ENCODE results near the gene PFN4.
A peak's percentile ranks its signal among the peaks of the same experiment; 100 is the strongest.

Gene PFN4

DNA sequence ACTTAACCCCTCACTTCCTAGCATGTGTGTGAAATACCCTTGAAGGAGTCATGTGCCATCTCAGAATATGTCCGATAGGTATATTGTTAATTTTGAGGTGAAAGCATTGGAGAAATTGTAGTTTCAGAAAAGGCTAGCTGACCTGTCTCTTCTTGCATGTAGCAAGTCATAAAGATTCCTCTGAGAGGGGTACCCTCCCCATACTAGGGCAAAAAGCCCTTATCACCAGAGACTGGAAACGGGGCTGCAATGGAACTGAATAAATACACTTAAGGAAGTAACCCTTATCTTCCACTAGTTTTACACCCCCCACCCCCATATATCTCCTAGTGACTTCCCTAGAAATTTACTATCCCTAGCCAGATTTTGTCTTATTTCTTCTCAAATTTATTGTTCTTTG is 45.3 kb downstream of the PFN4 start:
- no peak for DNase-seq (ENCODE audit: low read depth)

DNA sequence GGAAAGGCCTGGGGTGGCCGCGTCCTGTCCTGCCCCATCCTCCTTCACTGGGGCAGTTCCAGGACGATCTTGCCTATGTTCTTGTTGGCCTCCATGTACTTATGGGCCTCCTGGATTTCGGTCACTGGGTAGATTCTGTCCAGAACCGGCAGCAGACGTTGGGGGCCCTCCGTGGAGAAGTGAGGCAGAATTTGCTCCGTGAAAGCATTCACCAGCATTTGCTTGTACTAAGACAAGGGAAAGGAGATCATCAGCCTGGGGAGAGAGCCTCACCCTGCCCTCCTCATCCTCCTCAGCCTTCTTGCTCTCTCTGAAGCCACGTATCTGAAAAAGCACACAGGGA is 45.6 kb downstream of the PFN4 start:
- DNase-seq (ENCODE audit: low read depth): no peak

DNA sequence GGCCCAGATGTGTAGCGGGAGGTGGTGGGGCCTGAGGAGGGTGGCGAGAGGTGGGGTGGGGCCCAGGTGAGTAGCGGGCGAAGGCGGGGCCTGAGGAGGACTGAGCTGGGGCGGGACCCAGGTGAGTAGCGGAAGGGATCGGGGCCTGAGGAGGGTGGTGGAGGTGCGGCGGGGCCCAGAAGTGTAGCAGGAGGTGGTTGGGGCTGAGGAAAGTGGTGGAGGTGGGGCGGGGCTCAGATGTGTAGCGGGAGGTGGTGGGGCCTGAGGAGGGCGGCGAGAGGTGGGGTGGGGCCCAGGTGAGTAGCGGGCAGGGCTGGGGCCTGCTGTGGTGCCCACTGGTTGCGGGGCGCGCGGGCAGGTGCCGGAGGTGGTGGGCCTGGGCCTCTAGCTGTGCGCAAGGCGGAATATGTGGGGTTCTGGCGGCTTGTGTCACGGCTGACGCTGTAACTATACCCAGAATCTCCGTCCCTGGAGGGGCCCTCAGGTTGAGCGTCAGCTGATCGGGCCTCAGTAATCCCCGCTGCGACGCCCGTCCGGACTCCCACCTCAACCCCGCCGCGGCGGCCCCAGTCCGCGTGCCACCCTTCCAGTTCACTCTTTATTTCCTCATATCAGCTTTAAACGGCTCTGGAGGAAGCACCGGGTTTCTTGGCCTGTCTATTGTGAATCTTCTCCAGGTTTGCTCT is 46.1 kb downstream of the PFN4 start:
- DNase-seq (ENCODE audit: low read depth): no peak

DNA sequence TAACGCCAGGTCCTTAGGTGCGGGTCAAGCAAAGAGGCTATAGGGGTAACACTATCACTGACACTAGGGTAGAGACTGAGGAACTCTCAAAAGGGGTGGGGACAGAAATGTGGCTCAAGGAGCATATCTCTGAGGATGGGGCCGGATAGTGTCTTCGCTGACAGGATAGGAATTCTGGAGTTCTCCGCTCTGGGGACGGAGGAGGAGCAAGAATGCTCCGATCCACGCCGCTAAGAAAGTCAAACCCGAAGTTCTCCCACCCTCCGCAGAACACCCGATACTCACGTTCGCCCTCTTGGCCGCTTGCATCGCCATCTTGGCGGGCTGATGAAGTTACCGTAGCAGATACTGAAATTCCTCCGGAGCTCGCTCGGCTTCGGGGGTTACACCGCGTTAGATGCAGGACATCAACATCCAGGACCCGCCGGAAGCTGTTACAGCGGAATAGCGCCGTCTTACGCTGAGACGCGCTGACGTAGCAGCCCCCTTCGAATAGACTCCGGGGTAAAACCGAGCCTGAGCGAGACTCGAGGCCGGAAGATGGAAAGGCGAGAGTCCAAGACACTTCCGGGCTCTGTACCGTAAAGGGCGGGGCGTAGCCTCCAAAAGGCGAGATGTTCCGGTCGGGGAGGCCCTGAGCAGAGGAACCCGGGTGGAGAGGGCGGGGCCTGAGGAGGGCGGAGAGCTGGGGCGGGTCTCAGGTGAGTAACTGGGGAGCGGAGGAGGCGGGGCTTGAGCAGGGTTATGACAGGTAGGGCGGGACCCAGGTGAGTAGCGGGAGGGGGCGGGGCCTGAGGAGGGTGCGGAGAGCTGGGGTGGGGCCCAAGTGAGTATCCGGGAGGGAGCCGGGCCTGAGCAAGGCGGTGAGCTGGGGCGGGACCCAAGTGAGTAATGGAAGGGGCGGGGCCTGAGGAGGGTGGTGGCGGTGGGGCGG is 47.0 kb downstream of the PFN4 start, which contains the start of gene SF3B6:
TSS of gene SF3B6 (minus strand) at position 412 of the 934 bp plus-strand sequence. CDS start at position 315, 97 bp downstream.
- DNase-seq (ENCODE audit: low read depth): peak; percentile 97

DNA sequence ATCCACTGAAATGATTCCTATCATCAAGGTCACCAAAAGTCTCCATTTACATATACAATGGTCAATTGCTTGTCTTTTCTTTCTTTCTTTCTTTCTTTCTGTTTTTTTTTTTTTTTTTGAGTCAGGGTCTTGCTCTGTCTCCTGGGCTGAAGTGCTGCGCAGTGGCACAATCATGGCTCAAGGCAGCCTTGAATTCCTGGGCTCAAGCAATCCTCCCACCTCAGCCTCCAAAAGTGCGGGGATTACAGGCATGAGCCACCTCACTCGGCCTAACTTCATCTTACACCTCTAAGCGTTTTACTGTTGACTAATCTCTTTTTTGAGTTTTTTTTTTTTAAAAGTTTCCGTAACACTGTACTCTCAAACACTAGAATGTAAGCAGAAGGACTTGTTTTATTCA is 47.9 kb downstream of the PFN4 start:
- no peak for DNase-seq (ENCODE audit: low read depth)

DNA sequence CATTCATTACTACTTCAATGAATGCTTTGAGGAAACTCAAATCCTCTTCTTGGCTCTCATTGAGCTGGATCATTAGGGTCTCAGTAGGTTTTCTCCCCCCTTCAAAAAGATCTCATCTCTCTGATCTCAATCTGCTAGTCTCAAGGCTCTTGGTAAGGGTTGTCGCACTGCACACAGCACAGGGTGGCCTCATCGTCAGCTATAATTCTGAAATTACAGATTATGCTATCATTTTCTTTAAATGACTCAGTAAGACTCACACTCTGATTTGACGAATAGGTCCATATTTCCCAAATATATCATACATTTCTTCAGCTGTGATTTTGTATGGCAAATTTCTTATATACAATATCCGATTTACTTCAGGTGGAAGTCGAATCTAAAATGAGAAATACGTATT is 49.3 kb downstream of the PFN4 start:
- DNase-seq (ENCODE audit: low read depth): no peak

DNA sequence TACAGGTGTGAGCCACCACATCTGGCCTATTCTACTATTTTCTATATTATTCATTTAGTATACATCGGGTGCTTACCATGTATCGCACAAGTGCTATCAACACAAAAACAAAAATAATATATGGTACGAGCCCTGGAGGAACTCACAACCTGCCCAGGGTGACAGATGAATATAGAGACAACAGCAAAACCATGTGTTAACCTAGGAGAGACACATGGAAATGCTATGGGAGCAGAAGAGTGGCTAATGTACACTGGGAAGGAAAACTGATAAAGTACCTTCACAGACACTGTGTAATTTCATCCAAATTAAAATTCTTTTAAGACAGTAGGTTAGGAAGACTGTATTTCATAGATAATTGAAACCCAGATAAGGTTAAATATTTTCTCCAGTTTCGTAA is 50.9 kb downstream of the PFN4 start:
- no peak for DNase-seq (ENCODE audit: low read depth)

DNA sequence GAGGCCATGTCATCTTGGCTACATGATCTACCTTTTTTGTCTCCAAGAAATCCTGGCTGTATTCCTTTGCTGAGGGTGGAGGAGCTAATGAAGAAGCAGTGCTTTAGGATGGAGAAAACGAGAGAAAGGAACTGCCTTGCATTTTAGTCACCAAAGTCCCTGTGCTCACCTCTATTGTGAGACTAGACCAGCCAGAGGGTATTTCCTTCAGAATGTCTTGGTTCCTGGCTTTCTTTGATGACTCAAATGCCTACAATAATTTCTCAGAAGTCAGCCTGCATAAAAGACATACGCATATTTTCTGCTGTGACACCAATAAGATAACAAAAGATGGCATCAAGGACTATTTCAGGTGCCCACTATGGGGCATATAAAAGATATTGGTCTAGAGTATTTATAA is 57.8 kb downstream of the PFN4 start:
- no peak for DNase-seq (ENCODE audit: low read depth)

Measured in GM04504 (cell line).